Urinary bladder (tissue), 4 donors: ENCODE measurements around the gene BRSK1. TPM values are rescaled to one million over a fixed set of nuclear protein-coding genes. Genes with fewer than 3 reads are reported as not detected.
A peak's percentile ranks its signal among the peaks of the same experiment; 100 is the strongest.
"Not testable (repeated sequence)": the region's sequence is repeated elsewhere in the genome, so short reads cannot be mapped to it uniquely, and the experiment has no call there.

Source experiments
- DNase-seq: peaks from one replicate; pipeline ENCODE4 v3.0.0-alpha.2; 2015; ENCODE audit errors: extremely low spot score
- H3K27ac ChIP-seq: one replicate; pipeline ENCODE4 v1.5.1; 2013; ENCODE audit warnings: low read depth, mild to moderate bottlenecking, moderate library complexity
- H3K36me3 ChIP-seq: one replicate; pipeline ENCODE4 v1.6.1; 2013; ENCODE audit warnings: mild to moderate bottlenecking, moderate library complexity; ENCODE audit not compliant: insufficient read depth
- H3K4me1 ChIP-seq: one replicate; pipeline ENCODE4 v1.6.1; 2013; ENCODE audit warnings: mild to moderate bottlenecking, moderate library complexity; ENCODE audit not compliant: insufficient read depth
- H3K4me3 ChIP-seq: one replicate; pipeline ENCODE4 v1.5.1; 2013; ENCODE audit warnings: low read depth, low read length
- WGBS: extraction: QIAGEN DNeasy Blood & Tissue Kit; methylation state at CpG from one replicate; pipeline ENCODE4 v1.1.7; 2013; 5-methylcytosine and 5-hydroxymethylcytosine counted together
- polyA plus RNA-seq: library from polyadenylated mRNA; stranded (reverse); fragments of 200-250 nt; gene quantifications from one replicate; pipeline ENCODE4 v1.2.3, GENCODE V29; 2013
- total RNA-seq: library from RNA; depleted of rRNA; stranded (reverse); fragments of >200 nt; gene quantifications from one replicate; pipeline ENCODE4 v1.2.3, GENCODE V29; 2014
- donor health status: healthy with polysubstance abuse.
- donor health status: healthy.

The BRSK1 gene
- total and polyA plus RNA-seq, 2 donors = 8.8 to 9.7 TPM

- DNase-seq, H3K27ac ChIP-seq, H3K4me1 ChIP-seq, H3K36me3 ChIP-seq, H3K4me3 ChIP-seq: not testable (repeated sequence)
- 85% methylated on average over 6 of the region's 6 CpGs for WGBS
Observed at GRCh38 chr19:55329791-55330190, 46.0 kb downstream of the BRSK1 start.

- Histone ChIP-seq H3K27ac (no peak overlapping the region), H3K36me3 (no peaks in the 10 kb centered on the region), H3K4me1 (no peaks in the 10 kb centered on the region), H3K4me3 (no peak overlapping the region)
- 70% methylated on average over 11 of the region's 11 CpGs for WGBS
- no peak for DNase-seq
Observed at GRCh38 chr19:55333870-55334269, 50.1 kb downstream of the BRSK1 start.

- no peak for DNase-seq
- Histone ChIP-seq H3K36me3 (no peaks in the 10 kb centered on the region), H3K27ac (no peak overlapping the region), H3K4me3 (no peak overlapping the region), H3K4me1 (no peaks in the 10 kb centered on the region)
- WGBS = 75% methylated on average over 7 of the region's 7 CpGs
Observed at GRCh38 chr19:55336101-55336500, 52.3 kb downstream of the BRSK1 start.

- H3K27ac ChIP-seq = peak within 1 kb of the TSS; percentile 87
- H3K4me1 ChIP-seq = no peaks in the 10 kb centered on the region
- under 1% methylated on average over 63 of the region's 63 CpGs for WGBS
- peak within 1 kb of the TSS; percentile 75 for H3K4me3 ChIP-seq
- H3K36me3 ChIP-seq = no peaks in the 10 kb centered on the region
- DNase-seq = peak; percentile 100
Observed at GRCh38 chr19:55339105-55339888, 55.5 kb downstream of the BRSK1 start, which contains the start of gene KMT5C. Gene KMT5C, plus strand, starts transcription at chr19:55339876. Its CDS starts 2,061 bp downstream, at chr19:55341937.

GRCh38 chr19:55339889-55340783, 56.3 kb downstream of the BRSK1 start:
- 4% methylated on average over 44 of the region's 44 CpGs for WGBS
- no peak for DNase-seq
- Histone ChIP-seq H3K4me1 (no peaks in the 10 kb centered on the region), H3K4me3 (peak overlapping the region; percentile 75), H3K36me3 (no peaks in the 10 kb centered on the region), H3K27ac (no peak overlapping the region)

GRCh38 chr19:55340784-55341147, 57.0 kb downstream of the BRSK1 start:
- DNase-seq = no peak
- Histone ChIP-seq H3K27ac (no peak overlapping the region), H3K4me1 (no peaks in the 10 kb centered on the region), H3K4me3 (peak overlapping the region; percentile 75), H3K36me3 (no peaks in the 10 kb centered on the region)
- WGBS = 2% methylated on average over 24 of the region's 24 CpGs

- H3K4me1 ChIP-seq = no peaks in the 10 kb centered on the region
- WGBS = 3% methylated on average over 15 of the region's 15 CpGs
- DNase-seq = no peak
- H3K36me3 ChIP-seq = no peaks in the 10 kb centered on the region
- H3K4me3 ChIP-seq = peak overlapping the region; percentile 75
- H3K27ac ChIP-seq = no peak overlapping the region
Observed at GRCh38 chr19:55341171-55341588, 57.4 kb downstream of the BRSK1 start.

- Histone ChIP-seq H3K4me1 (no peaks in the 10 kb centered on the region), H3K4me3 (no peak overlapping the region), H3K36me3 (no peaks in the 10 kb centered on the region), H3K27ac (no peak overlapping the region)
- 82% methylated on average over 50 of the region's 50 CpGs for WGBS
- DNase-seq = no peak
Observed at GRCh38 chr19:55341595-55342531, 58.1 kb downstream of the BRSK1 start.

GRCh38 chr19:55344444-55344843, 60.6 kb downstream of the BRSK1 start:
- Histone ChIP-seq H3K27ac (no peak overlapping the region), H3K36me3 (no peaks in the 10 kb centered on the region), H3K4me3 (no peak overlapping the region), H3K4me1 (no peaks in the 10 kb centered on the region)
- WGBS = 77% methylated on average over 9 of the region's 9 CpGs
- DNase-seq = no peak

- H3K36me3 ChIP-seq = no peaks in the 10 kb centered on the region
- 88% methylated on average over 22 of the region's 22 CpGs for WGBS
- no peak for DNase-seq
- H3K4me1 ChIP-seq = no peaks in the 10 kb centered on the region
- no peak overlapping the region for H3K27ac ChIP-seq
- H3K4me3 ChIP-seq = no peak overlapping the region
Observed at GRCh38 chr19:55345101-55345817, 61.5 kb downstream of the BRSK1 start.

- DNase-seq = no peak
- Histone ChIP-seq H3K4me3 (no peak overlapping the region), H3K4me1 (no peaks in the 10 kb centered on the region), H3K27ac (no peak overlapping the region), H3K36me3 (no peaks in the 10 kb centered on the region)
- 81% methylated on average over 43 of the region's 43 CpGs for WGBS
Observed at GRCh38 chr19:55345818-55346724, 62.3 kb downstream of the BRSK1 start.
